NCI-H2107 treated with DMSO at 0.1 percent for 48 hours (cell line): ENCODE data around the gene FBXO38.

Experiments
- DNase-seq: peaks from one replicate; lab custom pipeline; 2025; ENCODE audit not compliant: unreplicated experiment; lab: John Stamatoyannopoulos, UW

FBXO38 gene

DNA sequence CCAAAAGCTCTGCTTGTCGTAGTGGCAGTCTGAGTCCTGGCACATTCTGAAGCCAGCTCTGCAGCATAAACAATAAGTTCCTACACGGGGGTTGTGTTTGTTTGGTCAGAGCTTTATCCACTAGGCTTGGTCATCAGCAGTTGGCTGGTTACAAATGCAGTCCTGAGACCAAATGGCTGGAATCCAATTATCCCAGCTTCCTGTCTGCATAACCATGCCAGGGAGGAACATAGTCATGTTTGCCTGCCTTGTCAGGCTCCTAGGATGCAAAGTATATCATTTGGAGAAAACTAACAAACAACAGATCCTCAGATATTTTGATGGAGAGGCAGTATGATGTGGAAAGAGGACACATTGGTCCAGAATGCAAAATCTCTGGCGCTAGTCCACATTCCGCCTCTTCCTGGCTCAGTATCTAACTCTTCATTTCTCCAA, 85.8 kb downstream of the FBXO38 start:
- DNase-seq = no peak

DNA sequence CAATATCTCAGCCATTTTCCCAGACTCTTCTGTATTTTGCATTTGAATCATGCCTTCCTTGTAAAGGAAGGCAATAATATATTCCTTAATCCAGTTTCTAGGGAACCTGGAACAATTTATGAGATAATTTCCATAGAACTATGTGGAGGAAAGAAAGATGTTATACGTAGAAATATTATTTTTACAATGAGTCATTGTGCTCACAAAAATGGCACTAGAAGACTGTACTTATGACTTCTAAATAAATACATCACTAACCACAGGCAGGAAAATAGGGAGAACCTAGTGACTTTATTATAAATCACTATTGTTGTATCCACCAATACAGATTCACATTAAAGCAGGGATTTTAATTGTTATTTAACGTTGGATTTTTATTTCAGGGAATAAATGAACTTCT, 87.6 kb downstream of the FBXO38 start:
- no peak for DNase-seq

DNA sequence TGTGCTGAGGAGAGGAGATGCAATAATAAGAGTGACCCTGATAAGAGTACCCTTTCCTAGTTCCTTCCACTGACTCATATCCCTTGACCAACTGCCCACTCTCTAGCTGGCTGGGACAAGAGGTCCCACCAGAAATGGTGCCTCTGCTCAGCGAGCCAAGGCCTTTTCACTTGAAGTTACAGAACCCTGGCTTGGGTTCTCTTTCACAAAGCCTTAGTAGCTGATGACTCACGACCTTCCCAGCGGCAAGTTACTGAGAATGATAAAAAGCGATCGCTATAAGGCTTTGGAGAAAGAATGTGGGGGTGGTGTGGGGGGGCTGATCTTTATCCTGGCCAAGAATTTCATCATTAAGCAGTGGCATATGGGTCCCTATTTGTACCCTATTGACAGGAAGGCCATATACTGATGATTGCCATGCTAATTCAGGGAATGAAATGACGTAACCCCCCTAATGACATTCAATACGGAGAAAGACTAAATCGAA, 90.3 kb downstream of the FBXO38 start:
- DNase-seq = no peak

DNA sequence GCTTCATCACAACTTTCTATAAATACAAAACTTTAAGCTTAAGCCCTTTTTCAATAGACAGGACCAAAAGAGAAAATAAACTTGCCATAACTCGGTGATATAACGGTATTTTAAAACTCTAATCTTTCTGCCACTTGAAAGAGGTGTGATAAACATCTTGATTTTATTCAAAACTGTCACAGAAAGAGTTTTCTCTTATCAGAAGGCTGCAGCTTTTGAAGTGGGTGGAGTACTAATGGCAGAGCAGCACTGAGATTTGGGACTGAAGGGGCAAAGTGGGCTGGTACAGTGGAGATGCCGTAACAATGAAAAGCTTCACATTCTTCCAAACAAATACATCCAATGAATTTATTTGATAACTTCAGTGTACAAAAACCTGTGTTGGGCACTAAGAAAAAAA, 92.5 kb downstream of the FBXO38 start:
- no peak for DNase-seq

DNA sequence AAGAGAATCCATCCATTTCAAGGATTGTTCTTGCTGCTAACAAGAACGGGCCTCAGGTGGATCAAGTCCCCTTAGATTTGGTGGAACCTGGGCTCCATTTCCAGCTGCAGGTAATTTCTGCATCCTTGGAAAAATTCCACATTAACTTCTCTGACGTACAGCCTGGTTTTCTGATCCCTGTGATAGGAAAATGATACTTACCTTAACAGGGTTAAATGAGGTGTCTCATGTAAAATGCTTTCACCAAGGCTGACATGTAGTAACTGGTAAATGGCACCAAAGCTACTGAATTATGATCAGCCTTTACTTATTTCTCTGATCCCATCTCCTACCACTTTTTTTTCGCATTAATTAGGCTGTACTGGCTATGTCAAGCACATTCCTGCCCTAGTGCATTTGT, 93.7 kb downstream of the FBXO38 start:
- DNase-seq = no peak

DNA sequence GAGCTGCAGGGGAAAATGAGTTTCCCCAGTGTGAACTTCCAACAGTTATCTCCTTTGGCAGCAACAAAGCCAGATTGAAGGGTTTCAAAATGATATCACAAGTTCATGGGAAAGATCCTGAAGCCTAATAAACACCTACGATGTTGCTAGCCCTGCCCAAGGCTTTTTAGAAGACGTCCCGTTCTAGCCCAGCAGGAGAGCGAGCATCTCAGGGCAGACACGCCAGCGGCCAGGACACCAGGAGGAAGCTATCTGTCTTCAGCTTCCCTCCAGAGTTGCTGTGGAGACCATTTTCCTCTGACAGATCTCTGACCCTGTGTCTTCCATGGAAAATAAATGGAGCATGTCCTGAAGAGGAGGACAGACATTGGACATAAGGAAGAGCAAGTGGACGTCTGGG, 98.4 kb downstream of the FBXO38 start:
- DNase-seq = no peak

DNA sequence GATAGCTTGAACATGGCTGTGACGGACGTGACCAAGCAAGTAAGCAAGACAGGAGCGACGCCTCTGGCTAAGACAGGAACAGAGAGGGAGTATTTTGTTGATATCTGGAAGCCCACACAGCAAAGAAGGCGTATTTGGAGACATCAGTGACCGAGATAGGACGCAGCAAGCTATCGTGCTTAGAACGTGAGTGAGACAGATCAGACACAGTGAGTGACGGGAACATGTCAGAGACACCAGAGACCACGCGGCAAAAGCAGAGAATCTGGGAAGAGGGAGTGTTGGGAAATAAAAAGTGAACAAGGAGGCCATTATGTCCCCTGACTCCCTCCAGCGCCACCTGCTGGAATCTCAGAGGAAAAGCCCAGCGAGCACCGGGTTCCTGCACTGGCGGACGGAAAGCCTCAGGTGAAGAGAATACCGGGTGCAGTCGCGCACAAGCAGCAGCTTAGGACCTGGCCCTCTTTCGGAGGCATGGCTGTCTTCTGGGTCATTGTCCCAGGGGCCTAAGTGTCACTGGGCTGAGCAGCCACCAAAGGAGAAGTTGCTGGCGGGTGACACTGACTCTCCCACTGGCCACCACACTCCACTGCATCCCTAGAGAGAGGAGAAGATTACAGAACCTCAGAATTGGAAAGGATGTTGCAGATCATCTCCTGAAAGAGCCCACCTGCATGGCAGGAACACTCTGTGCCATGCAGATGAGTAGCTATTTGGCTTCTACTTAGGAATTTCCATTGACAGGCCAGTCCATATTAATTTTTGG, 99.1 kb downstream of the FBXO38 start:
- no peak for DNase-seq

DNA sequence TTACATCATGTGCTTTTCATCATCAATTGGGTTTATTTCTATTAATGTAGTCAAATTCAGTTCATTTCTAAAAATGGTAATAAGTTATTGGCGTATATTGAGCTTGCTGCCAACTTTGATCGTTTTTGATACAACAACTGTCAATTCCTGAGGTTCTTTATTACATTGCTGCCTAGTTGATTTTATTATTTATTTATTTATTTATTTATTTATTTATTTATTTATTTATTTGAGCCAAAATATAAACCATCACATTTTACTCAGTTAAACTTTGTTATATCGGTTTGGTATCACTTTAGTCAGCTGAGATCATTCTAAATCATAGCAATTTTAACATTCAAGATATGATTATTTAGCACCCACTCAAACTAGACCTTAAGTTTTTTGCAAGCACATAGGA, 100.0 kb downstream of the FBXO38 start:
- DNase-seq = no peak

DNA sequence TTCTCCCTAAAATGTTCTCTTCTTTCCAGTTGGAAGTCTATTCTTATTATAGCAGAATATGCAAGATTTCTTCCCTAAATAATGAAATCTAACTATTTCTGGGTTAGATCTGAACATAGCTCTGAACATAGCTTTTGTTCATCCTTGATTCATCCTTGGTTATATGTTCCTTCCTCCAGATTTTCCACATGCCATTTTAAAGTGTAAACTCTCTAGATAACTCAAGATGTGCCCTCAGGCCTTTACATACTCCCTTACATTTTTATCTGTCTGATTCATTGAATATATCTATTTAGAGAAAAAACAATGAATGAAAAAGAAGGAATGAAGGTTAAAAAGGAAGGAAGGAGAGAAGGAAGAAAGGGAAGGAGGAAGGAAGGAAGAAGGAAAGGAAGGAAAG, 100.9 kb downstream of the FBXO38 start:
- no peak for DNase-seq

DNA sequence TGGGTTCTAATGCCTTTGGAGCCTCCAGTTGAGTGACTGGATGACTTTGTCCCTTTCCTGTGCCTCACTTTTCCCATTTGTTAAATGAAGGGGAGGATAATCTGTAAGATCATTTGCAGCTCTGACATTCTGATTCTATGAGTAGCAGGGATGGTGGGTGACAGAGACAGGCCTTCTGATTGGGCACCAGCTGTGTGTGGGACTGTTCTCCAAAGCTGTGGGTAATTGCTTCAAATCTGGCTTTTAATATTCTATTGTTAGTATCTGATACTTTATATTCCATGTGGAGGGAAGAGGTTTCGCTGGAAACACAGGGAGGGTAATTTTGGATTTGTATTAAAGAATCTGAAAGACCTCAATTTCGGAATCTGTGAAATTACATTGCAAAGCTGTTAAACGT, 102.7 kb downstream of the FBXO38 start:
- no peak for DNase-seq

DNA sequence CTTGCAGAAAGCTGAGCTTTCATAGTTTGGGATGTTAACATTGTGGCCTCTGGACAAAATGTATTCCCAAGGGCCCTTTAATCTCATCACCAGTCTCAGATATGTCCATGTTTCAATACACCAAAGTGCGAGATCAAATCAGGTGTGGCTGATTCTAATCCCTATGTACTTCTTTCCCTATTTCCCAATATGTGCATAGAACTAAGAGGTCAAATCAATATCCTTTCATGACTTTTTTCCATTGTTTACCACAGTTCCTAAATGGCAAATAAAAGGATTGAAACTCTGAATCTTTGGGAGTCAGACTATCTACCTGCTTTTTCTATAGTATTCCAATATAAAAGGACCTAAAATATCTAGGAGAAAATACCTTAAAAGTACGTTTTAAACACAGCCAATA, 105.0 kb downstream of the FBXO38 start:
- DNase-seq = no peak

DNA sequence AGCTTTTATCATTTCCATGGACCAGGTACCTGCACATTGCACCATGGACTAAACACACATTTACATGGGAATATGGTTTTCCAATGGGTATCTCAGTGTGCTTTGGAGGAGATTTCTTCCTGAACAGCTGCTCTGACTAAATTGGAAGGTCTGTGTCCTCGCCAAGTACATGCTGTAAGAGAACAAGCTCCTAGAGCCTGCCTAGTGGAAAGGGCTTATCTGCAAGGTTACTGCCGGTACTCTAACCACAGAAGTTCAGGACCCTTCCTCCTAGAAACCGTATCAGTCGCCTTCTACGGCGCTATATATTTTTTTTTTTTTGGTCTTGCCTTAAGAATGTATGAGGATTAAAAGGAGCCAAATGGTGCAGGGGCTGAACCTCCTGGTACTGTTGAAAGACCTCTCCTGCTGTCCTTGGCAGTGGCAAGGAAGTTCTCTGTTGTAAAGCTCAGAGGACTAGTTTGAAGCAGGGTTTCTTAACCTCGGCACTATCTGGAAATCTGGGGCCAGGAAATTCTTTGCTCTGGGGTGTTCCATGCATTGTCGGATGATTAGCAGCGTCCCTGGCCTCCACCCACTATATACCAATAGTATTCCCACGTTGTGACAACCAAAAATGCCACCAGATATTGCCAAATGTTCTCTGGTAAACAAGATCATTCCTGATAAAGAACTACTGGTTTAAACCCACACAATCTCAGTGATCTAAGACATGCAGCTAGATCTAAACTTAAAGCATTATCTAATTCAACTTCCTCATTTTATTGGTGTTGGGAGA, 107.4 kb downstream of the FBXO38 start:
- DNase-seq = no peak

DNA sequence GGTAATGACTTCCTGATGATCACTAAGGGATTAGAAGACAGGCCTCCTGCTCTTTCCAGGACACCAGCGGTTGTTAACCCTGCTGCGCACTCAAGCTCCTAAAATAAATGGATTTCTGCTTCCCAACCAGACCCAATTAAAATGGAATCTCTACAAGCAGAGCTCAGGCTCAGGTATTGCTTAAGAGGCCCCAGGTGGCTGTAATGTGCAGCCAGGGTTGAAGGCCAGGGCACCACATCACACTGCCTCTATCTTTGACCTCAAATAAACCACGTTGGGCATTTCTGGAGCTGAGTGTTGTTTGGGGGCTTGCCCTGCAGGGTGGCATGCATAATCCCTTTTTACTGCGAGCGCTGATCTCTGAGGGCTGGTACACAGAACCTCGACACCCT, 108.0 kb downstream of the FBXO38 start:
- DNase-seq = no peak

DNA sequence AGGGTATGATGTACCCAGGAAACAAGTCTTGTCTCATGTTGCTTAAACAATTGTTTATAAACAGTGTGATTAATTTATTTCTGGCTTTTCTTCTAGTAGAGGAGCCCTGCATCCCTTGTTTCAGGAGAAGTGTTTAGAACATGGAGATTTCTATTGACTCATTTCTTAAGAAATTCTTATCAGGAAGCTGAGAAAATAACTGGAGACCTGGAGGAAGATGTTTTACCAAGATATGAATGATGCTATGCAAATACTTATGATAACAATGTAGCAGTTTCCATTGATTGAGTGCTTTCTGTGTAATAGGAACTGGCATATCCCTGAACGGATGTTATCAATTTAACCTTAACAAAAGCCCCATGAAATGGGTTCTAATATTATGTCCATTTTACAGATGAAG, 108.6 kb downstream of the FBXO38 start:
- no peak for DNase-seq
